ENCODE results near the gene MYO7A.

GRCh38 chr11:77211040-77211451, 83.0 kb downstream of the MYO7A start:
- no peak for TF ChIP-seq CTCF (IDR thresholded peaks at IDR 0.05)
- no peak for TF ChIP-seq EZH2 (IDR thresholded peaks at IDR 0.05; ENCODE audit: borderline replicate concordance, insufficient read depth, low read depth, low read length, poor library complexity, severe bottlenecking)
